HepG2 (cell line): ENCODE measurements around the gene C15orf62. TPM values are rescaled to one million over a fixed set of nuclear protein-coding genes. Genes with fewer than 3 reads are reported as not detected.

Source experiments
- ATAC-seq: fragments of 200-7000 bp; cut with Tn5 transposase; 3 replicates; pipeline ENCODE4 v1.9.1; 2020; ENCODE audit warnings: mild to moderate bottlenecking, moderate library complexity
- BruUV-seq: library from RNA; stranded (reverse); fragments of 400-500 nt; replicated peaks from 2 replicates; lab custom pipeline; 2021; lab: Mats Ljungman, UMichigan
- CTCF ChIA-PET: fragments of 300-600 bp; formaldehyde crosslinking; extraction: SDS; loops from one replicate; lab custom pipeline; 2021; ENCODE audit warnings: low total read pairs, inconsistent platforms, low intra/inter-chr PET ratio; lab: Yijun Ruan, JAX
- POLR2A ChIA-PET: fragments of 350-600 bp; sonication (Branson Sonifier 250); formaldehyde crosslinking; loops from one replicate; lab custom pipeline; 2020; ENCODE audit warnings: antibody characterized with exemption, inconsistent platforms; lab: Yijun Ruan, JAX
- DNase-seq: peaks from one replicate; pipeline ENCODE4 v3.0.0-alpha.2; 2015; ENCODE audit warnings: low spot score
- FAIRE-seq: peaks from 3 replicates; lab custom pipeline; 2011; peaks lifted over from hg19 to GRCh38; lab: Jason Lieb, UNC
- H2AFZ ChIP-seq: one replicate; pipeline ENCODE4 v1.6.1; 2011; ENCODE audit warnings: low read length, inconsistent platforms
- H3K27ac ChIP-seq: fragments of 300-600 bp; 3 replicates; pipeline ENCODE4 v1.8.0; 2011; ENCODE audit warnings: mixed run types, mild to moderate bottlenecking, mixed read lengths, low read length, inconsistent platforms; ENCODE audit not compliant: insufficient read depth; ENCODE audit errors: extremely low read length
- H3K27me3 ChIP-seq, 2 experiments: fragments of 200-600 bp in 1 of 2; 2 replicates in 1 of 2; 3 replicates in 1 of 2; pipeline versions ENCODE4 v1.6.0 to v1.8.0; 2011; ENCODE audit warnings: low read length in 2 of 2, mild to moderate bottlenecking in 2 of 2, moderate library complexity in 2 of 2, inconsistent platforms in 1 of 2; ENCODE audit not compliant: insufficient read depth in 2 of 2, control insufficient read depth in 1 of 2
- H3K36me3 ChIP-seq, 2 experiments: fragments of 200-600 bp in 1 of 2; replicated peaks in 1 of 2; 2 replicates in 1 of 2; 3 replicates in 1 of 2; pipeline versions ENCODE4 v1.5.1 to v1.8.0; 2011; ENCODE audit warnings: low read length in 2 of 2, inconsistent platforms in 1 of 2; ENCODE audit not compliant: insufficient read depth in 2 of 2, control insufficient read depth in 1 of 2
- H3K4me1 ChIP-seq: 2 replicates; pipeline ENCODE4 v1.5.1; 2012; ENCODE audit warnings: low read length, inconsistent platforms; ENCODE audit not compliant: insufficient read depth
- H3K4me2 ChIP-seq: 2 replicates; pipeline ENCODE4 v1.6.0; 2011; ENCODE audit warnings: low read depth, low read length, inconsistent platforms
- H3K4me3 ChIP-seq, 3 experiments: fragments of 200-600 bp in 1 of 3; sonication (generic), shearing (Covaris generic) in 1 of 3; replicated peaks in 1 of 3; 2 replicates each; pipeline ENCODE4 v1.5.1; 2011 to 2016; ENCODE audit warnings: low read length in 3 of 3, inconsistent platforms in 2 of 3, low read depth in 2 of 3, mild to moderate bottlenecking in 2 of 3, control low read depth in 1 of 3, mixed read lengths in 1 of 3; ENCODE audit not compliant: insufficient read depth in 1 of 3
- H3K79me2 ChIP-seq: one replicate; pipeline ENCODE4 v1.6.1; 2011; ENCODE audit warnings: low read length, inconsistent platforms; ENCODE audit not compliant: insufficient read depth
- H3K9ac ChIP-seq: 2 replicates; pipeline ENCODE4 v1.6.0; 2011; ENCODE audit warnings: mild to moderate bottlenecking, low read depth, low read length, inconsistent platforms; ENCODE audit not compliant: insufficient read depth
- H3K9me3 ChIP-seq: 2 replicates; pipeline ENCODE4 v1.5.1; 2012; ENCODE audit warnings: mild to moderate bottlenecking, low read length
- H4K20me1 ChIP-seq: 2 replicates; pipeline ENCODE4 v1.6.0; 2011; ENCODE audit warnings: inconsistent platforms, mild to moderate bottlenecking, low read length, moderate library complexity; ENCODE audit not compliant: insufficient read depth
- ATF7 ChIP-seq, 2 experiments: fragments of 450-650 bp in 1 of 2; sonication (generic) in 1 of 2; formaldehyde crosslinking in 1 of 2; IDR thresholded peaks; 2 replicates each; pipeline versions ENCODE4 v1.4.0 to v1.6.1; 2016 to 2020; ENCODE audit warnings: antibody characterized with exemption in 1 of 2, mild to moderate bottlenecking in 1 of 2, missing genetic modification reagents in 1 of 2
- FOXO1 ChIP-seq: sonication (generic); formaldehyde crosslinking; IDR thresholded peaks from 2 replicates; pipeline ENCODE4 v1.4.0; 2020; ENCODE audit warnings: missing genetic modification reagents
- HNRNPK ChIP-seq: fragments of 200-400 bp; formaldehyde crosslinking; IDR thresholded peaks from 2 replicates; pipeline ENCODE4 v1.6.1; 2018; ENCODE audit warnings: low read length, low read depth, moderate library complexity, mild to moderate bottlenecking; ENCODE audit not compliant: poor library complexity, severe bottlenecking
- PBX2 ChIP-seq: IDR thresholded peaks from 2 replicates; pipeline ENCODE4 v1.6.1; 2016; ENCODE audit warnings: control low read depth
- RNF219 ChIP-seq: sonication (generic); formaldehyde crosslinking; IDR thresholded peaks from 2 replicates; pipeline ENCODE4 v1.5.0; 2020; ENCODE audit warnings: mild to moderate bottlenecking, missing genetic modification reagents
- SIN3B ChIP-seq: fragments of 150-350 bp; IDR thresholded peaks from 2 replicates; pipeline ENCODE4 v1.6.1; 2014; ENCODE audit warnings: low read length
- SNAPC5 ChIP-seq: sonication (generic); formaldehyde crosslinking; IDR thresholded peaks from 2 replicates; pipeline ENCODE4 v1.8.1; 2023; ENCODE audit warnings: mild to moderate bottlenecking, missing genetic modification reagents, borderline replicate concordance
- SRSF9 ChIP-seq: fragments of 200-400 bp; formaldehyde crosslinking; IDR thresholded peaks from 2 replicates; pipeline ENCODE4 v1.6.1; 2018; ENCODE audit warnings: borderline replicate concordance, mild to moderate bottlenecking, low read depth, low read length; ENCODE audit not compliant: insufficient read depth, poor library complexity, severe bottlenecking
- ZBTB20 ChIP-seq: sonication (generic); formaldehyde crosslinking; IDR thresholded peaks from 2 replicates; pipeline ENCODE4 v1.8.1; 2023; ENCODE audit warnings: missing genetic modification reagents, low read depth, mild to moderate bottlenecking, borderline replicate concordance
- ZFP91 ChIP-seq: sonication (generic); formaldehyde crosslinking; IDR thresholded peaks from 2 replicates; pipeline ENCODE4 v1.9.0; 2022; ENCODE audit warnings: missing genetic modification reagents, mild to moderate bottlenecking, borderline replicate concordance
- ZGPAT ChIP-seq: IDR thresholded peaks from 2 replicates; pipeline ENCODE4 v1.6.1; 2016; ENCODE audit warnings: mild to moderate bottlenecking
- ZNF264 ChIP-seq: sonication (generic); formaldehyde crosslinking; IDR thresholded peaks from 2 replicates; pipeline ENCODE4 v1.4.0; 2020; ENCODE audit warnings: missing genetic modification reagents
- ZNF557 ChIP-seq: sonication (generic); formaldehyde crosslinking; IDR thresholded peaks from 2 replicates; pipeline ENCODE4 v1.4.0; 2020; ENCODE audit warnings: missing genetic modification reagents
- ZXDC ChIP-seq: sonication (generic); formaldehyde crosslinking; IDR thresholded peaks from 2 replicates; pipeline ENCODE4 v1.5.0; 2020; ENCODE audit warnings: mild to moderate bottlenecking, missing genetic modification reagents
- WGBS: methylation state at CpG from one replicate; pipeline ENCODE4 v1.1.6; 2017; ENCODE audit warnings: low lambda C conversion rate; 5-methylcytosine and 5-hydroxymethylcytosine counted together
- in situ Hi-C: cut with HindIII; loops from 2 replicates; pipeline ENCODE4 v1.10.0; 2017; ENCODE audit warnings: low pct_unique_long_range_greater_than_20kb; ENCODE audit not compliant: extremely low pct_ligation_motif_present
- intact Hi-C: fragments of 100-400 bp; cut with micrococcal nuclease; formaldehyde crosslinking; loops from one replicate; pipeline ENCODE4 v1.10.0; 2022; ENCODE audit not compliant: unreplicated experiment
- polyA plus RNA-seq, 8 experiments: library from polyadenylated mRNA; depleted of rRNA in 3 of 8; stranded (reverse) in 7 of 8; unstranded in 1 of 8; fragments of >200 nt; fragmentation: Illumina TruSeq in 4 of 8; extraction: Trizol in 4 of 8; gene quantifications; 2 replicates each; pipeline versions ENCODE4 v1.2.1 to v1.2.3, GENCODE V29; 2011 to 2016; ENCODE audit warnings: low read depth in 4 of 8, missing spikeins in 1 of 8, mixed read lengths in 1 of 8; ENCODE audit not compliant: insufficient read depth in 1 of 8
- total RNA-seq, 5 experiments: library from RNA; depleted of rRNA; stranded (reverse); fragments of >200 nt; fragmentation: Illumina TruSeq; extraction: Trizol; gene quantifications; 2 replicates each; pipeline ENCODE4 v1.2.3, GENCODE V29; 2016; ENCODE audit warnings: low read depth in 1 of 5

The C15orf62 gene
- total and polyA plus RNA-seq, 2 of the 13 experiments (the other 11 are each of a cell fraction or from before 2014, with no cell fraction given) = 0.51 to 1.1 TPM

GRCh38 chr15:40808861-40809450, 39.2 kb downstream of the C15orf62 start:
- CTCF ChIA-PET = no interaction called here
- TF ChIP-seq ATF7 (IDR thresholded peaks at IDR 0.05) = no peak
- no peak for TF ChIP-seq ATF7 (CRISPR knock-in tag; IDR thresholded peaks at IDR 0.05)
- no peak for TF ChIP-seq ZNF264 (CRISPR knock-in tag)
- TF ChIP-seq FOXO1 (CRISPR knock-in tag) = no peak
- TF ChIP-seq HNRNPK = no peak
- TF ChIP-seq SNAPC5 (CRISPR knock-in tag) = no peak
- no peak for TF ChIP-seq PBX2 (CRISPR knock-in tag)
- TF ChIP-seq ZBTB20 (CRISPR knock-in tag) = no peak
- TF ChIP-seq ZXDC (CRISPR knock-in tag) = no peak
- TF ChIP-seq ZGPAT (CRISPR knock-in tag) = no peak
- TF ChIP-seq ZNF557 (CRISPR knock-in tag) = no peak
- TF ChIP-seq SRSF9 = no peak
- TF ChIP-seq RNF219 (CRISPR knock-in tag) = no peak
- no peak for TF ChIP-seq ZFP91
- no peak for TF ChIP-seq SIN3B

More at GRCh38 chr15:40808861-40809450, 39.2 kb downstream of the C15orf62 start:
- 85% methylated on average over 5 of the region's 8 CpGs for WGBS
- Histone ChIP-seq H3K27me3 (no peaks in the 10 kb centered on the region; a peak in 1 of 5 replicates), H3K9ac (0 out of 2 replicates have a peak overlapping the region, but pooled peaks have one; percentile 81), H3K4me2 (peak overlapping the region; percentile 97), H3K4me1 (peaks cover 26% of the 10 kb centered on the region), H3K4me3 (no peak overlapping the region), H3K79me2 (peaks cover 18% of the 10 kb centered on the region), H3K36me3 (peaks cover 7 to 22% of the 10 kb centered on the region in 2 experiments), H2AFZ (no peak overlapping the region), H4K20me1 (no peaks in the 10 kb centered on the region), H3K9me3 (no peaks in the 10 kb centered on the region), H3K27ac (no peak overlapping the region)
- in situ Hi-C loops (no loop called here), intact Hi-C loops (no loop called here)
- POLR2A ChIA-PET = no interaction called here
- no peak for FAIRE-seq
- no peak for ATAC-seq
- DNase-seq = no peak
- no TSS peak for BruUV-seq
